NCI-H82 (cell line): ENCODE results near the gene VWDE.

Experiments used
- DNase-seq: peaks from one replicate; lab custom pipeline; 2025; lab: John Stamatoyannopoulos, UW

VWDE gene

GRCh38 chr7:12327922-12328321, 75.7 kb downstream of the VWDE start:
- DNase-seq = no peak

DNA sequence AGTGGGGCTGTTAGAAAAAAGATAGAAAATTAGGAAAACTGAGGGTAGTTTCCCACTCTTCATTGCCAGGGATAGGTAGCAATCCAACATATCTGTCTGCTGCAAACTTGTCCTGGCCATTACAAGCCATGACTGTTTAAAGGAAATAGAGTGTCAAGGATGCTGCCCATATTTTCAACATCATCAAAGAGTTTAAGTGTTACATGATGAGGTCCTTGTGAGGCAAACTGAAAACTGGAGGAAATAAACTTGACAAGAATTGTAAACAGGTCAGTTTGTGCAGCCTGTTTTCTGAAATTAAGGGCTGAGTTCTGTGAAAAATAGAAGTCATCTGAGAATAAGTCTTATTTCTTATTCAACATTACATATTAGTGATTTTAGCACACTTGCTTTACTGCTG, 78.0 kb downstream of the VWDE start:
- no peak for DNase-seq

GRCh38 chr7:12323415-12323814, 80.2 kb downstream of the VWDE start:
- no peak for DNase-seq

DNA sequence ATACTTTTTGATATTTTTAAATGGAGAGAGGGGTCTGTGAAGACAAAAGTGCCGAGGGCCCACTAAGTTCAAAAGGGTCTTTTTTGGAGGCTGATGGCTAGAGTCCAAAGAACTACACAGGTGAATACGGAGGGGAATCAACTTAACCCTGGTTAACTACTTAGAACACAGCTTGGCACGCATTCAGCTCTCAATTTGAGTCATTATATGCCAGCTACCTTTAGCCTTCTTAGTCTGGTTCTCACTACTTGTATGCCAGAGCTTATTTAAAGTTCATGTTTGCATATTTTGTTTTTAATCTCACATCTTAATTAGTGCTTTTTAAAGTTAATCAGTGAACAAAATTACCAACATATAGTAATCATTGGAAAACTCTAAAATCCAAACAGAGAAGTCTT, 80.8 kb downstream of the VWDE start:
- no peak for DNase-seq

DNA sequence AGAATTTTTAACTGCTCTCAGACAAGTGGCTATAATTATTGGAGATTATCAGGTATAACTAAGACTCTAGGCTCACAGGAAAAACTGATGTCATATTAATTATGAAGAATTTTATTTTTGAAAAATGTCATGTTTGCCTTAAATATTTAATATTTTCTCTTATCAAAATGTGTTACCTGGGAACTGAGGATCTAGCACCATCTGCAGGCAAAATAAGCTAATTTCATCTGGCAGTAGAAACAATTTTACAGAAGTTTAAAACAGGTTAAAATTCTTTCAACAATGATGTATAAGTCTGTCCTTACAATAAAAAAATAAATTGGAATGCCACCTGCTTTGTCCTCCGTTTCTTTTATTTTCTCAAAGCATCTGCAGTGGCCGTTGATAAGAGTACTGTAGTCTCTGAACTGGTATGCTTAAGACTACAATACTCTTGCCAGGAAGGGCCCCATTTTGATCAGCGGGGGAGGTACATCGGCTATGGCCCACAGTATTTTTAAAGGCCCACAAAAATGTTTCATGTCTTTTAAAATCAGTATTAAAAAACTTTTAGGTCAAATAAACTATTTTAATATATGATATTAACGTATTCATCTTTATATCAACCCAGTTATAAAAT, 81.3 kb downstream of the VWDE start:
- DNase-seq = peak; percentile 13

DNA sequence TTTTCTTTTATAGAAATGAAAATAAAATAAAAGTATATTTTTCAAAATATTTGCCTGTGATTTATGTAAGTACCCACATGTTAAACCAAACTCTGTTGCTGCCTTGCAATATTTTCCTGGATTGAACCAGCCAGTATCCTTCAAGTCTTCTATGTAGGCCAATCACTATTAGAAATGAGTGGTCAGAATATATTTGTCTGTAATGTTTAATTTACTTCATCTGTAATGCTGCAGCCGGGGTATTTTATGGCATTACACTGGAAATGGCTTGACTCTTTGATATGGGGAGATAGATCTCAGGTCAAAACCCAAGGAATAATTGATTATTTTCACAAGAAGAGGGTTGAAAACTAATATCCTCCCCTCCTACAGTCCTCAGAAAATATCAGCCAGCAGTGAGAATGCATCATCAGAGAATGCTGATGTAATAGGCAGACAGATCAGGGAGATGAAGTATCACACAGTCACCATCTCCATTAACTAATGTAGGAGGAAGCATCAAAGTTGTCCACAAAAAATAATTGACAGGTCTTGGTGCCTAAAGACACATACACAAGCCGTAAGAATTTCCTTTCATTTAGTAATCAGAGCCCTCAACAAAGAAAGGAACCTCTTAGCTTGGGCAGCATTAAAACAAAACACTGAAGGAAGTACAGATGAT, 82.5 kb downstream of the VWDE start:
- DNase-seq = no peak

DNA sequence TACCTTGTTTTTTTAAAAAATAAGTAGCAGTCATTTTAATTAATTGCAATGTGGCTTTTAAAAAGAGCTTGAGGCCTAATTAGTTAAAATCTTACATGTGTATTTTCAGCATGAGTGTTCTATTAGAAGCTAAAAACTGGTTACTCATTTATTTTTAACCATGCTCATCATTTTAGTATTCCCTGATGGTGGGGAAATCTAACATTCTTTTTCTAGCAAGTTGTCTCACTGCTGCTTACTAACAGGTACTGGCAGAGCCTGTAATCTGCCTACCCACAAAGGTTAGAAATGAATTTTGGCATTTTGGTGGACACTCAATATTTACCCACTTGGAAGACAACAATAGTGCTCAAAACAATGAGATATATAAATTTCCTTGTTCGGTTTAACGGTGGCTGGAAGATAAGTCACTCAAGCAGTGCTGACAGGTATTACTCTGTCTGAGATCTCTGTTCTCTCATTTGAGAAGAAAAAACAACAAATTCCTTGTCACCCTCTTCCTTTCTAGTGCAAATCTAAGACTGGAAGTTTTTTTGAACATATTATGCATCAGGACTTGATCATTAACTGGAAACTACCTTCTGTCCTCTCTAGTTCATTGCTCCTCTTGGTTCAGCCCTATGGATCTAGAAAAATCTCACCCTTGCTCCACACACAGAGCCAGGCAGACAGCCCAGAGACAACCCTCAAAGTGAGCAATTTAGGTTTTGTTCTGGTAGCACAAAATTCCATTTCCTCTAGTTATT, 83.3 kb downstream of the VWDE start:
- DNase-seq = no peak

DNA sequence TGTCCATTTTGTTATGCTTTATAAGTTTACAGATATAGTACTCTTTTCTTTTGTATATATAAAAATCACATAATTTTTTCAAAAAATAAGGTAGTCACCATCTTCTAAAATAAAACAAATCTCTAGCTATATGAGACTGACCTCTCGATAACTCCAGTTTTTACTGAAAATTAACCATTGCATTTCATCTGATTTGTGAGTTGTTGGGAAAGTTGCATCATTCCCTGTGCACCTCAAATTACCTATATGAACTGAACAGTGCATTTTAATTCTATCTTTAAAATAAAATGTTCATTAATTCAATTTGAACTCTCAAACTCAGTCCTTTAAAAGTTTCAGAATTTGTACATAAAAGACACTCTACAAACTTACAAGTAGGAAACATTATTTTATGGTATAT, 86.0 kb downstream of the VWDE start:
- no peak for DNase-seq

GRCh38 chr7:12316925-12317324, 86.7 kb downstream of the VWDE start:
- DNase-seq = no peak

DNA sequence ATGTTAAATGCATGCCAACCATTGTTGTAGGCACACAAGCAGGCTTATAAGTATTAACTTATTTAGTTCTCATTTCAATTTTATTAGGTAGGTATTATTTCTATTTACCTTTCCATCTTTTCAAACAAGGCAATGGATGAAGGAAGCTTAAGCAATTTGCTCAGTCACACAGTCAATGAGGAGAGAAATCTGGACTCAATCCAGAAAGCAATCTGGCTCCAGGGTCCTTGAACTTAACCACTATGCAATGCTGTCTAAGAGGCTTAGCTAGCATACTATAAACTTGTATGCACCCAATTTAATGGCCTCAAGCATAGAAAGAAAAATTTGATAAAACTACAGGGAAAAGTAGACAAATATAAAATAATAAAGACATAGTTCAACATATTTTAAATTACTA, 88.6 kb downstream of the VWDE start:
- DNase-seq = peak; percentile 65

DNA sequence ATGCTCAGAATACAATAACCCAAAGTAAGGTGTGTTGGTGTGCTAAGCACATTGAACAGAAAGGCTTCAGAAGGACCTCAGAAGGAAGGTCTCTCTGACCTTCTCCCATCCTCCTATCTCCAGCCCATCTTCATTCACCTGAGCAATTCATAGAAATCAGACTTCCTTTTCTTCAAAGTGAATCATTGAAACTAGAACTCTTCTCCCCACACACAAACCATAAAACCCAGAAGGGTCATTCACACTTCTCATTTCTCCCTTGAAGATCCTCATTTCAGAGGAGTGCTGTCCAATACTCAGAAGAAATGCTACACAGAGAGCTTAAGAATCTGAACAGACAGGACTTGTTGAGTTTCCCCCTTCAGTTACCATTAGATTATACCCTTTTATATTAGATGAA, 89.5 kb downstream of the VWDE start:
- DNase-seq = no peak

- DNase-seq = no peak
Measured at GRCh38 chr7:12305502-12305901, 98.2 kb downstream of the VWDE start.

- peak; percentile 66 for DNase-seq
Measured at GRCh38 chr7:12303495-12303894, 100.2 kb downstream of the VWDE start.

DNA sequence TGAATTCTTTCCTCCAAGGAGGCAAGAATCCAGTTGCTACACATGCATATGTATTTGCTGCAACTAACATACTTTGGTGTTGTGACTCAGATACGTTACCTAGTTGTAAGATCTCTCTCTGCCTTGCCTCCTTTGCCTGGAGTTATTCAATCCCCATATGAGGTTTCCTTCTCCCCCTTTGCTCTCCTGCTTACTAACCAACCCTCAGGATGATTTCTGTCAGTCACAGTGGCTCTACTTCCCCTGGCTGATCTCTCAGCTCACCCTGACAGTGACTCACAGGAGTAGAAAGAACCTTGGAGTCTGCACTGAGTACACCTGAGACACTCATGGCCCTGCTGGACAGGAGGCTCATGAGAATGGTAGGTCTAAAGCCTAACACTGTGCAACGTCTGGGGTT, 100.6 kb downstream of the VWDE start:
- DNase-seq = no peak

GRCh38 chr7:12300415-12300814, 103.2 kb downstream of the VWDE start:
- no peak for DNase-seq

GRCh38 chr7:12299367-12299766, 104.3 kb downstream of the VWDE start:
- DNase-seq = no peak

DNA sequence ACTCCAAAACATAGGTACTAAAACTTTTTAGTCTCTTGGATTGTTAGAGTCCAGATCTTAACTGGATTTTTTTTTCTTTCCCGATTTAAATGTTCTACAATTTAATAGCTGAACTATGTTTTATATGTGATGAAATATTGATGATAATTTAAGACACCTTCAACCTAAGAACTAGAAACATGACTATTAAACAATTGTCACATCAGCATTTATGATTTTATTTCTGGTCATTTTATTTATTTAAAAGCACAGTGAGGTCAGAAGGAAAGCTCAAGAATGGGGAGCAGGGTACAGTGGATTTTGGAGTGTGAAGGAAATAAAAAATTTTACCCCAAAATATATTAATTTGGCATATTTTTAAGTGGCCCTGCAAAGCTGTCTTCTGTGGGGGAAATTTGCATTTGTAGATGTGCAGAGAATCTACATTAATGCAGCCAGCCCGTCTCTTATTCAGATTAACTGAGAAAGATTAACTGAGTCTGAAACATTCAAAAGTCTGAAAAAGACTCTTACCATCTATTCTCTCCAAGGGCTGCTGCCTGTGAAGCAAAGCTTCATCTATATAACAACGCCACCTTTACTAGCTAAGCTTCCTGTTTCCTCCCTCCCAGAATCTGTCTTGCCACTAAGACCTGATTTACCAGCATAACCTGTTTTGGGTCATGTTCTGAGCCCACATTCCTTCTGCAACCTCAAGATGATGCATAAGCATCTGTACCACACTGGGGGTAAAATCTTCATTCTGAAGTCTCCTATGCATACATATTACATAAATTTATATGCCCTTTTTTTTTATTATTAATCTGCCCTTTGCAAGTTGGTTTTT, 106.2 kb downstream of the VWDE start:
- no peak for DNase-seq

- no peak for DNase-seq
Measured at GRCh38 chr7:12296051-12296570, 107.6 kb downstream of the VWDE start.

GRCh38 chr7:12294701-12295100, 109.0 kb downstream of the VWDE start:
- no peak for DNase-seq

DNA sequence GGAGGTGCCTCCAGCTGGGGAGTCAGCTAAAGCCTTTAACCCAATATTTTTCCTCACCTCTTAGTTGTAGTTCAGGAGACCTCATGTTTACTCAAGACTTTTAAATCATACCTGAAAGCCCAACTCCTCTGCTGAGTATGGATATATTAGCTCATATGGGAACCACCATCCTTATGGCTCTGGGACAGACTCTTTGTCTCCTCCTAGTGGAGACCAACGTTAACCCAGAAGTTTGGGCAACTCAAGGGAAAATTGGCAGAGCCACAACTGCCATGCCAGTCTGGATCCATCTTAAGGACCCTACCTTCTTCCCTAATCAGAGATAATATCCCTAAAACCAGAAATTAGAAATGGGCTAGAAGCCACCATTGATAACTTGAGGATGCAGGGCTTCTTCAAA, 111.8 kb downstream of the VWDE start:
- peak; percentile 18 for DNase-seq

DNA sequence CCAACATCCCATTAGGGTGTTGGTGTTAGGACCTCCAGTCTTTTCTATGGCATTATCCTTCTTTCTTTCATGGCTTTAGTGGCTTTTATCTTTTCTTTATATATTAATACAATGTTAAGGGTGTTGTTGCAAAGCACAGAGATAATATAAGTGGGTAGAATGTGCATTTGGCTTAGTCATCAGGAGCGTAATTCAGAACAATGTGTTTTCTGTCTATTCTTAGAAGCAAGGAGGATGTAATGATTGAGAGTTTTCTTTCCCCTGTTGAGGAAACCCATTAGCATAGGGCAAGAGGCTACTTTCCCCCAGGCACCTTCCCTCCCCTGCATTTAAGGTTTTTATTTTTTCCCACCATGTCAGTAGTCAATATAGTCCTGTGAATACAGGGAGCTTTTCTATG, 112.9 kb downstream of the VWDE start:
- DNase-seq = no peak

DNA sequence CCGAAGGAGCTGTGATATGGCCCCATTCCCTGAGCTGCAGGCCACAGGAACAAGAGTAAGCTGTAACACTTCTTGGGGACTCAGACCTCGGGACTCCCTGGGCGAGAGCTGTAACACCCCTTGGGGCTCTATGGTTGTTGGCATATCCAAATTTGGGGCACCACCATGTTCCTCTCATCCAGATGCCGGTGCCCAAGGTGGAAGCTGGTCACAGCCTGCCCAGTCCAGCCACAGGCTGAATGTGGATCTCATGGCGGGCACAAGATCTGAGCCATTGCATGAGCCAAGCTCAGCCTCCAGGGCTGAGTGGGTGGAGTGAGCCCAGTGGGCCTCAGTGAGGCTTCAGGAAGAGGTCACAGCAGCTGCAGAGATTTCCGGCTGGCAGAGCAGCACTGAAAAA, 113.7 kb downstream of the VWDE start:
- no peak for DNase-seq
